ENCODE data around the gene KRTAP5-2. TPM values are rescaled to one million over a fixed set of nuclear protein-coding genes. Genes with fewer than 3 reads are reported as not detected.
A peak's percentile ranks its signal among the peaks of the same experiment; 100 is the strongest.
"Not testable (repeated sequence)": the region's sequence is repeated elsewhere in the genome, so short reads cannot be mapped to it uniquely, and the experiment has no call there.

The KRTAP5-2 gene, protein sequence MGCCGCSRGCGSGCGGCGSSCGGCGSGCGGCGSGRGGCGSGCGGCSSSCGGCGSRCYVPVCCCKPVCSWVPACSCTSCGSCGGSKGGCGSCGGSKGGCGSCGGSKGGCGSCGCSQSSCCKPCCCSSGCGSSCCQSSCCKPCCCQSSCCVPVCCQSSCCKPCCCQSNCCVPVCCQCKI
- total RNA-seq (2021), result not detected in 2 replicates
- not detected for Bru-seq, nascent RNA
- BruChase-seq, experiment 1, labeled RNA remaining after a 2-hour chase, result not detected
- not detected for BruChase-seq, experiment 2, labeled RNA remaining after a 6-hour chase
- long read RNA-seq, result 0 reads

DNA sequence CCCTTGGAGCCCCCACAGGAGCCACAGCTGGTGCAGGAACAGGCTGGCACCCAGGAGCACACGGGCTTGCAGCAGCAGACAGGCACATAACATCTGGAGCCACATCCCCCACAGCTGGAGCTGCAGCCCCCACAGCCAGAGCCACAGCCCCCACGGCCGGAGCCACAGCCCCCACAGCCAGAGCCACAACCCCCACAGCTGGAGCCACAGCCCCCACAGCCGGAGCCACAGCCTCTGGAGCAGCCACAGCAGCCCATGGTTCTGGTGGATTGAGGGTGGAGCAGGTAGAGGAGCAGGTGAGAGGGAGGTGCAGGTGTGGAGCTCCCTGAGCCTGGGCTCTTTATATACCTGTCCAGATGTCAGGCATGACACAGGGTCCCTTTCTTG is at the start of gene KRTAP5-2:
KRTAP5-2 (minus strand) TSS at position 301 of the 387 bp plus-strand sequence; CDS start at position 257, 44 bp downstream.
- Histone ChIP-seq H3K9me3 (ENCODE audit: insufficient read depth, low read depth) (no peaks in the 10 kb centered on the region), H4K20me1 (ENCODE audit: insufficient read depth) (no peaks in the 10 kb centered on the region), H3K36me3 (ENCODE audit: low read depth) (no peaks in the 10 kb centered on the region), H3F3A (ENCODE audit: insufficient read depth, low read depth) (no peaks in the 10 kb centered on the region), H3K27ac (no peak within 1 kb of the TSS), H3K79me2 (ENCODE audit: low read depth) (no peaks in the 10 kb centered on the region), H3K9me2 (ENCODE audit: insufficient read depth) (no peaks in the 10 kb centered on the region), H3K4me3 (no peak within 1 kb of the TSS), H3K27me3 (ENCODE audit: insufficient read depth, low read depth) (peaks cover 31% of the 10 kb centered on the region), H3K4me1 (replicated peaks; ENCODE audit: insufficient read depth) (no peaks in the 10 kb centered on the region), H3K4me2 (0 out of 2 replicates have a peak within 1 kb of the TSS, but pooled peaks have one; percentile 19), H2AFZ (no peak within 1 kb of the TSS)
- no peak for DNase-seq
- no TSS peak for BruUV-seq (replicated peaks)
- ChIA-PET POLR2A (ENCODE audit: unreplicated experiment) (no interaction called here), CTCF (no interaction called here)
- TF ChIP-seq, protein P1, sequence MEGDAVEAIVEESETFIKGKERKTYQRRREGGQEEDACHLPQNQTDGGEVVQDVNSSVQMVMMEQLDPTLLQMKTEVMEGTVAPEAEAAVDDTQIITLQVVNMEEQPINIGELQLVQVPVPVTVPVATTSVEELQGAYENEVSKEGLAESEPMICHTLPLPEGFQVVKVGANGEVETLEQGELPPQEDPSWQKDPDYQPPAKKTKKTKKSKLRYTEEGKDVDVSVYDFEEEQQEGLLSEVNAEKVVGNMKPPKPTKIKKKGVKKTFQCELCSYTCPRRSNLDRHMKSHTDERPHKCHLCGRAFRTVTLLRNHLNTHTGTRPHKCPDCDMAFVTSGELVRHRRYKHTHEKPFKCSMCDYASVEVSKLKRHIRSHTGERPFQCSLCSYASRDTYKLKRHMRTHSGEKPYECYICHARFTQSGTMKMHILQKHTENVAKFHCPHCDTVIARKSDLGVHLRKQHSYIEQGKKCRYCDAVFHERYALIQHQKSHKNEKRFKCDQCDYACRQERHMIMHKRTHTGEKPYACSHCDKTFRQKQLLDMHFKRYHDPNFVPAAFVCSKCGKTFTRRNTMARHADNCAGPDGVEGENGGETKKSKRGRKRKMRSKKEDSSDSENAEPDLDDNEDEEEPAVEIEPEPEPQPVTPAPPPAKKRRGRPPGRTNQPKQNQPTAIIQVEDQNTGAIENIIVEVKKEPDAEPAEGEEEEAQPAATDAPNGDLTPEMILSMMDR (conservative IDR thresholded peaks at IDR 0.05), result no peak
- intact Hi-C loops (cut with micrococcal nuclease; ENCODE audit: unreplicated experiment), result no loop called here

DNA sequence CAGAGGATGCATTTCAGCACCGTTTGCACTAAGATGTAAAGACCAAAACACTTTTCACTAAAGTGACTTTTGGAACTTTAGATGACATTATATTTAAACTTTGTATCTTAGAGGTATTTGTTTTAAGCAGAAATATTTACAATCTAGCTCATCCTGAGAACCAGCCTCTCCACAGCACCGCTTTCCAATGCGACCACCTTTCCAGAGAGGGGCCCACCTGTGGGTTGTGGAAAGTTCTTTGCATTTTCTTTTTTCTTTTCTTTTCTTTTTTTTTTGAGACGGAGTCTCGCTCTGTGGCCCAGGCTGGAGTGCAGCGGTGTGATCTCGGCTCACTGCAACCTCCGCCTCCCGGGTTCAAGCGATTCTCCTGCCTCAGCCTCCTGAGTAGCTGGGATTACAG is 48.4 kb upstream of the KRTAP5-2 start:
- H3K36me3 ChIP-seq (ENCODE audit: low read depth); H3F3A ChIP-seq (ENCODE audit: insufficient read depth, low read depth); H3K4me1 ChIP-seq (replicated peaks; ENCODE audit: insufficient read depth); H3K9me2 ChIP-seq (ENCODE audit: insufficient read depth); POLR2A ChIA-PET (ENCODE audit: unreplicated experiment); H3K9me3 ChIP-seq (ENCODE audit: insufficient read depth, low read depth); H3K4me3 ChIP-seq; H3K79me2 ChIP-seq (ENCODE audit: low read depth); H2AFZ ChIP-seq; intact Hi-C loops (cut with micrococcal nuclease; ENCODE audit: unreplicated experiment); H3K27ac ChIP-seq; BruUV-seq (replicated peaks); DNase-seq; H3K4me2 ChIP-seq; H4K20me1 ChIP-seq (ENCODE audit: insufficient read depth): not testable (repeated sequence)
- peaks cover 43% of the 10 kb centered on the region for H3K27me3 ChIP-seq (ENCODE audit: insufficient read depth, low read depth)
- CTCF ChIA-PET, result interaction anchor here (0.6 kb wide), 1 partner anchor 443 kb away, joined by 7 read pairs; no protein-coding TSS in a partner anchor

DNA sequence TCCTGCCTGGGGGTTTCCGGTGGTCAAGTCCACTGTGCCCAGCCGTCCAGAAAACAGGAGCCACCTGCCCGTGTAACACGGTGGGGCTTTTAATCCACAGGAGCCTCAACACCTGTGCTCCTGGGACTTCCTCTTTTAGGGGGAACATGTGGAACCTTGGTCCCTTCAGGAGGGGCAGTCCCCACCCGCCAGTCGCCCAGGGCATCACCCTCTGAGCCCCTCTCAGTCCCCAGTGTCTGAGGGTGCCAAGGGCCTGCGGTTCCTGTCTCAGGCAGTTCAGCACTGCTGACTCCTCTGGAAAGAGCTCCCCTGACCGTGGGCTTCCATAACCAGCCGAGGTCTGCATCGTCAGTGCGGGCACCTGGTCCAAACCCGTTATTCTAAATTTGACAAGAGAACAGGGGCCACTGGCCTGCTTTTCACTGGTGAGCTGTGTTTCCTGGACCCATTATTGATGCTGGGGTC is 47.3 kb upstream of the KRTAP5-2 start:
- ChIA-PET CTCF (no interaction called here), POLR2A (ENCODE audit: unreplicated experiment) (no interaction called here)
- Histone ChIP-seq H3K9me2 (ENCODE audit: insufficient read depth) (no peaks in the 10 kb centered on the region), H3K9me3 (ENCODE audit: insufficient read depth, low read depth) (no peaks in the 10 kb centered on the region), H3K4me1 (replicated peaks; ENCODE audit: insufficient read depth) (no peaks in the 10 kb centered on the region), H3K27me3 (ENCODE audit: insufficient read depth, low read depth) (peaks cover 44% of the 10 kb centered on the region), H3K4me3 (no peak overlapping the region), H3K36me3 (ENCODE audit: low read depth) (no peaks in the 10 kb centered on the region), H3F3A (ENCODE audit: insufficient read depth, low read depth) (no peaks in the 10 kb centered on the region), H4K20me1 (ENCODE audit: insufficient read depth) (no peaks in the 10 kb centered on the region), H3K4me2 (no peak overlapping the region), H3K27ac (no peak overlapping the region), H3K79me2 (ENCODE audit: low read depth) (no peaks in the 10 kb centered on the region), H2AFZ (no peak overlapping the region)
- intact Hi-C loops (cut with micrococcal nuclease; ENCODE audit: unreplicated experiment), result no loop called here
- no peak for TF ChIP-seq EZH2 (IDR thresholded peaks at IDR 0.05; ENCODE audit: low read depth)
- TF ChIP-seq, protein P1 (conservative IDR thresholded peaks at IDR 0.05), result no peak
- no TSS peak for BruUV-seq (replicated peaks)
- no peak for DNase-seq

All from PC-9 (cell line).